ENCODE measurements around the gene KRTAP5-1.
"Not testable (repeated sequence)": the region's sequence is repeated elsewhere in the genome, so short reads cannot be mapped to it uniquely, and the experiment has no call there.

Gene KRTAP5-1

GRCh38 chr11:1598816-1599215 lies 13.7 kb upstream of the KRTAP5-1 start:
- TF ChIP-seq CTCF (IDR thresholded peaks at IDR 0.05; ENCODE audit: insufficient read depth, low read length, poor library complexity, severe bottlenecking) (no peak), EZH2phosphoT487 (conservative IDR thresholded peaks at IDR 0.05; ENCODE audit: low read length) (no peak)
- Histone ChIP-seq H3K9me2 (replicated peaks; ENCODE audit: insufficient read depth, low read length) (no peaks in the 10 kb centered on the region), H3K9ac (ENCODE audit: low read length) (no peak overlapping the region), H3K36me3 (ENCODE audit: low read length) (no peaks in the 10 kb centered on the region), H2AFZ (ENCODE audit: low read depth, low read length, severe bottlenecking) (no peak overlapping the region), H3F3A (ENCODE audit: insufficient read depth) (no peaks in the 10 kb centered on the region), H3K9me3 (ENCODE audit: insufficient read depth, low read length) (no peaks in the 10 kb centered on the region), H3K4me3 (ENCODE audit: insufficient read depth, low read length, poor library complexity, severe bottlenecking) (no peak overlapping the region), H3K27ac (ENCODE audit: low read depth, low read length) (no peak overlapping the region), H4K20me1 (ENCODE audit: low read depth, low read length) (no peaks in the 10 kb centered on the region), H3K27me3 (ENCODE audit: low read length) (no peaks in the 10 kb centered on the region), H3K79me2 (ENCODE audit: insufficient read depth, low read length) (no peaks in the 10 kb centered on the region), H3K4me2 (ENCODE audit: low read depth, low read length, poor library complexity, severe bottlenecking) (no peak overlapping the region)

GRCh38 chr11:1598406-1598805 lies 13.3 kb upstream of the KRTAP5-1 start:
- H3K9me2 ChIP-seq (replicated peaks; ENCODE audit: insufficient read depth, low read length); H3F3A ChIP-seq (ENCODE audit: insufficient read depth); H4K20me1 ChIP-seq (ENCODE audit: low read depth, low read length); H3K9me3 ChIP-seq (ENCODE audit: insufficient read depth, low read length); H3K79me2 ChIP-seq (ENCODE audit: insufficient read depth, low read length); H3K27me3 ChIP-seq (ENCODE audit: low read length); H3K36me3 ChIP-seq (ENCODE audit: low read length); H3K4me3 ChIP-seq (ENCODE audit: insufficient read depth, low read length, poor library complexity, severe bottlenecking); H3K27ac ChIP-seq (ENCODE audit: low read depth, low read length); H2AFZ ChIP-seq (ENCODE audit: low read depth, low read length, severe bottlenecking); H3K9ac ChIP-seq (ENCODE audit: low read length); H3K4me2 ChIP-seq (ENCODE audit: low read depth, low read length, poor library complexity, severe bottlenecking): not testable (repeated sequence)

GRCh38 chr11:1597994-1598380 lies 12.9 kb upstream of the KRTAP5-1 start, which contains the start of gene KRTAP5-2:
TSS of gene KRTAP5-2 (minus strand) at chr11:1598294. CDS start at chr11:1598250, 44 bp downstream.
- TF ChIP-seq EZH2phosphoT487 (conservative IDR thresholded peaks at IDR 0.05; ENCODE audit: low read length) (no peak), CTCF (IDR thresholded peaks at IDR 0.05; ENCODE audit: insufficient read depth, low read length, poor library complexity, severe bottlenecking) (no peak)
- Histone ChIP-seq H3F3A (ENCODE audit: insufficient read depth) (no peaks in the 10 kb centered on the region), H3K4me3 (ENCODE audit: insufficient read depth, low read length, poor library complexity, severe bottlenecking) (no peak within 1 kb of the TSS), H2AFZ (ENCODE audit: low read depth, low read length, severe bottlenecking) (no peak within 1 kb of the TSS), H3K9me2 (replicated peaks; ENCODE audit: insufficient read depth, low read length) (no peaks in the 10 kb centered on the region), H3K27ac (ENCODE audit: low read depth, low read length) (no peak within 1 kb of the TSS), H3K79me2 (ENCODE audit: insufficient read depth, low read length) (no peaks in the 10 kb centered on the region), H4K20me1 (ENCODE audit: low read depth, low read length) (no peaks in the 10 kb centered on the region), H3K27me3 (ENCODE audit: low read length) (no peaks in the 10 kb centered on the region), H3K4me2 (ENCODE audit: low read depth, low read length, poor library complexity, severe bottlenecking) (no peak within 1 kb of the TSS), H3K9ac (ENCODE audit: low read length) (no peak within 1 kb of the TSS), H3K36me3 (ENCODE audit: low read length) (no peaks in the 10 kb centered on the region), H3K9me3 (ENCODE audit: insufficient read depth, low read length) (no peaks in the 10 kb centered on the region)

GRCh38 chr11:1597331-1597993 lies 12.4 kb upstream of the KRTAP5-1 start:
- TF ChIP-seq EZH2phosphoT487 (conservative IDR thresholded peaks at IDR 0.05; ENCODE audit: low read length) = no peak
- no peak for TF ChIP-seq CTCF (IDR thresholded peaks at IDR 0.05; ENCODE audit: insufficient read depth, low read length, poor library complexity, severe bottlenecking)
- Histone ChIP-seq H3K4me3 (ENCODE audit: insufficient read depth, low read length, poor library complexity, severe bottlenecking) (no peak overlapping the region), H3K9me2 (replicated peaks; ENCODE audit: insufficient read depth, low read length) (no peaks in the 10 kb centered on the region), H3K9me3 (ENCODE audit: insufficient read depth, low read length) (no peaks in the 10 kb centered on the region), H3K79me2 (ENCODE audit: insufficient read depth, low read length) (no peaks in the 10 kb centered on the region), H3K36me3 (ENCODE audit: low read length) (no peaks in the 10 kb centered on the region), H3K9ac (ENCODE audit: low read length) (no peak overlapping the region), H3K27me3 (ENCODE audit: low read length) (no peaks in the 10 kb centered on the region), H4K20me1 (ENCODE audit: low read depth, low read length) (no peaks in the 10 kb centered on the region), H3K27ac (ENCODE audit: low read depth, low read length) (no peak overlapping the region), H3F3A (ENCODE audit: insufficient read depth) (no peaks in the 10 kb centered on the region), H3K4me2 (ENCODE audit: low read depth, low read length, poor library complexity, severe bottlenecking) (no peak overlapping the region), H2AFZ (ENCODE audit: low read depth, low read length, severe bottlenecking) (no peak overlapping the region)

- not testable (repeated sequence) for H3K27me3 ChIP-seq (ENCODE audit: low read length); H3K9me3 ChIP-seq (ENCODE audit: insufficient read depth, low read length); H3F3A ChIP-seq (ENCODE audit: insufficient read depth); H4K20me1 ChIP-seq (ENCODE audit: low read depth, low read length); H3K79me2 ChIP-seq (ENCODE audit: insufficient read depth, low read length); H3K36me3 ChIP-seq (ENCODE audit: low read length); H3K9ac ChIP-seq (ENCODE audit: low read length); H3K27ac ChIP-seq (ENCODE audit: low read depth, low read length); H3K4me3 ChIP-seq (ENCODE audit: insufficient read depth, low read length, poor library complexity, severe bottlenecking); H3K9me2 ChIP-seq (replicated peaks; ENCODE audit: insufficient read depth, low read length); H3K4me2 ChIP-seq (ENCODE audit: low read depth, low read length, poor library complexity, severe bottlenecking); H2AFZ ChIP-seq (ENCODE audit: low read depth, low read length, severe bottlenecking)
Observed at GRCh38 chr11:1596576-1597121, 11.6 kb upstream of the KRTAP5-1 start.
